ENCODE data around the gene PRRG4.
"Not testable (repeated sequence)": the region's sequence is repeated elsewhere in the genome, so short reads cannot be mapped to it uniquely, and the experiment has no call there.

Gene PRRG4

GRCh38 chr11:32817852-32818183, 11.9 kb upstream of the PRRG4 start:
- Mint-ChIP-seq H3K4me3 (no peak overlapping the region), H3K36me3 (ENCODE audit: insufficient read depth) (no peaks in the 10 kb centered on the region), H3K4me1 (peaks cover 7% of the 10 kb centered on the region), H3K27ac (ENCODE audit: low read depth) (no peak overlapping the region), H3K9me3 (no peaks in the 10 kb centered on the region), H3K27me3 (peaks cover 12% of the 10 kb centered on the region)
- DNase-seq (ENCODE audit: low spot score in 2 of 2) (no peak), ATAC-seq (replicated peaks; ENCODE audit: extremely low read depth, poor library complexity, severe bottlenecking) (no peak)

GRCh38 chr11:32819187-32819586, 10.5 kb upstream of the PRRG4 start:
- peaks cover 17% of the 10 kb centered on the region for H3K27me3 Mint-ChIP-seq
- no peak for DNase-seq (ENCODE audit: low spot score in 2 of 2)
- peaks cover 7% of the 10 kb centered on the region for H3K4me1 Mint-ChIP-seq
- no peak overlapping the region for H3K27ac Mint-ChIP-seq (ENCODE audit: low read depth)
- no peak for ATAC-seq (replicated peaks; ENCODE audit: extremely low read depth, poor library complexity, severe bottlenecking)
- no peaks in the 10 kb centered on the region for H3K36me3 Mint-ChIP-seq (ENCODE audit: insufficient read depth)
- H3K4me3 Mint-ChIP-seq: no peak overlapping the region
- no peaks in the 10 kb centered on the region for H3K9me3 Mint-ChIP-seq

- no peaks in the 10 kb centered on the region for H3K36me3 Mint-ChIP-seq (ENCODE audit: insufficient read depth)
- no peak for ATAC-seq (replicated peaks; ENCODE audit: extremely low read depth, poor library complexity, severe bottlenecking)
- peaks cover 17% of the 10 kb centered on the region for H3K27me3 Mint-ChIP-seq
- no peak overlapping the region for H3K4me3 Mint-ChIP-seq
- DNase-seq (ENCODE audit: low spot score in 2 of 2): no peak
- peaks cover 7% of the 10 kb centered on the region for H3K4me1 Mint-ChIP-seq
- H3K27ac Mint-ChIP-seq (ENCODE audit: low read depth): no peak overlapping the region
- H3K9me3 Mint-ChIP-seq: no peaks in the 10 kb centered on the region
These were observed 9.2 kb upstream of the PRRG4 start for GRCh38 chr11:32820497-32820896.

- Mint-ChIP-seq H3K9me3 (no peaks in the 10 kb centered on the region), H3K36me3 (ENCODE audit: insufficient read depth) (no peaks in the 10 kb centered on the region), H3K4me3 (no peak overlapping the region), H3K4me1 (peaks cover 7% of the 10 kb centered on the region), H3K27ac (ENCODE audit: low read depth) (no peak overlapping the region), H3K27me3 (peaks cover 17% of the 10 kb centered on the region)
- ATAC-seq (replicated peaks; ENCODE audit: extremely low read depth, poor library complexity, severe bottlenecking): no peak
- DNase-seq (ENCODE audit: low spot score in 2 of 2): no peak
These were observed 8.2 kb upstream of the PRRG4 start for GRCh38 chr11:32821517-32821916.

GRCh38 chr11:32821917-32822560, 7.7 kb upstream of the PRRG4 start:
- ATAC-seq (replicated peaks; ENCODE audit: extremely low read depth, poor library complexity, severe bottlenecking): no peak
- no peak overlapping the region for H3K4me3 Mint-ChIP-seq
- no peak overlapping the region for H3K27ac Mint-ChIP-seq (ENCODE audit: low read depth)
- no peak for DNase-seq (ENCODE audit: low spot score in 2 of 2)
- H3K9me3 Mint-ChIP-seq: no peaks in the 10 kb centered on the region
- H3K27me3 Mint-ChIP-seq: peaks cover 17% of the 10 kb centered on the region
- H3K4me1 Mint-ChIP-seq: peaks cover 7% of the 10 kb centered on the region
- no peaks in the 10 kb centered on the region for H3K36me3 Mint-ChIP-seq (ENCODE audit: insufficient read depth)

GRCh38 chr11:32823617-32824016, 6.1 kb upstream of the PRRG4 start:
- H3K4me1 Mint-ChIP-seq; H3K36me3 Mint-ChIP-seq (ENCODE audit: insufficient read depth); H3K9me3 Mint-ChIP-seq; H3K27ac Mint-ChIP-seq (ENCODE audit: low read depth); H3K4me3 Mint-ChIP-seq; ATAC-seq (replicated peaks; ENCODE audit: extremely low read depth, poor library complexity, severe bottlenecking); DNase-seq (ENCODE audit: low spot score in 2 of 2): not testable (repeated sequence)
- peaks cover 17% of the 10 kb centered on the region for H3K27me3 Mint-ChIP-seq

GRCh38 chr11:32826113-32826512, 3.6 kb upstream of the PRRG4 start:
- no peak for DNase-seq (ENCODE audit: low spot score in 2 of 2)
- no peak overlapping the region for H3K27ac Mint-ChIP-seq (ENCODE audit: low read depth)

GRCh38 chr11:32827276-32827675, 2.5 kb upstream of the PRRG4 start:
- peaks cover 36% of the 10 kb centered on the region for H3K27me3 Mint-ChIP-seq
- no peak for ATAC-seq (replicated peaks; ENCODE audit: extremely low read depth, poor library complexity, severe bottlenecking)
- peaks cover 7% of the 10 kb centered on the region for H3K4me1 Mint-ChIP-seq
- DNase-seq (ENCODE audit: low spot score in 2 of 2): no peak
- H3K36me3 Mint-ChIP-seq (ENCODE audit: insufficient read depth): no peaks in the 10 kb centered on the region
- H3K27ac Mint-ChIP-seq (ENCODE audit: low read depth): no peak overlapping the region
- H3K9me3 Mint-ChIP-seq: no peaks in the 10 kb centered on the region
- H3K4me3 Mint-ChIP-seq: no peak overlapping the region

More at GRCh38 chr11:32826113-32826512, 3.6 kb upstream of the PRRG4 start:
- Mint-ChIP-seq H3K9me3 (no peaks in the 10 kb centered on the region), H3K27me3 (peaks cover 33% of the 10 kb centered on the region), H3K36me3 (ENCODE audit: insufficient read depth) (no peaks in the 10 kb centered on the region), H3K4me3 (no peak overlapping the region), H3K4me1 (peaks cover 14% of the 10 kb centered on the region)
- ATAC-seq (replicated peaks; ENCODE audit: extremely low read depth, poor library complexity, severe bottlenecking): no peak

- Mint-ChIP-seq H3K4me1 (peaks cover 7% of the 10 kb centered on the region), H3K9me3 (no peaks in the 10 kb centered on the region), H3K27ac (ENCODE audit: low read depth) (no peak overlapping the region), H3K4me3 (peak overlapping the region; percentile 74), H3K36me3 (ENCODE audit: insufficient read depth) (no peaks in the 10 kb centered on the region), H3K27me3 (peaks cover 35% of the 10 kb centered on the region)
- ATAC-seq (replicated peaks; ENCODE audit: extremely low read depth, poor library complexity, severe bottlenecking): no peak
- no peak for DNase-seq (ENCODE audit: low spot score in 2 of 2)
These were observed 509 bp upstream of the PRRG4 start for GRCh38 chr11:32829157-32829679.

GRCh38 chr11:32830413-32830738, 649 bp downstream of the PRRG4 start:
- DNase-seq (ENCODE audit: low spot score in 2 of 2): no peak
- Mint-ChIP-seq H3K27me3 (peaks cover 35% of the 10 kb centered on the region), H3K4me3 (peak overlapping the region; percentile 74), H3K4me1 (peaks cover 7% of the 10 kb centered on the region), H3K9me3 (no peaks in the 10 kb centered on the region), H3K27ac (ENCODE audit: low read depth) (no peak overlapping the region), H3K36me3 (ENCODE audit: insufficient read depth) (no peaks in the 10 kb centered on the region)
- ATAC-seq (replicated peaks; ENCODE audit: extremely low read depth, poor library complexity, severe bottlenecking): no peak

- DNase-seq (ENCODE audit: low spot score in 2 of 2) (no peak), ATAC-seq (replicated peaks; ENCODE audit: extremely low read depth, poor library complexity, severe bottlenecking) (no peak)
- H3K9me3 Mint-ChIP-seq: no peaks in the 10 kb centered on the region
- H3K27me3 Mint-ChIP-seq: peaks cover 35% of the 10 kb centered on the region
- no peak overlapping the region for H3K27ac Mint-ChIP-seq (ENCODE audit: low read depth)
- H3K4me1 Mint-ChIP-seq: peaks cover 7% of the 10 kb centered on the region
- peak overlapping the region; percentile 74 for H3K4me3 Mint-ChIP-seq
- H3K36me3 Mint-ChIP-seq (ENCODE audit: insufficient read depth): no peaks in the 10 kb centered on the region
These were observed 1.1 kb downstream of the PRRG4 start for GRCh38 chr11:32830796-32831195.

GRCh38 chr11:32831221-32831620, 1.5 kb downstream of the PRRG4 start:
- peak overlapping the region; percentile 74 for H3K4me3 Mint-ChIP-seq

GRCh38 chr11:32833921-32834320, 4.2 kb downstream of the PRRG4 start:
- H3K36me3 Mint-ChIP-seq (ENCODE audit: insufficient read depth): no peaks in the 10 kb centered on the region
- H3K27me3 Mint-ChIP-seq: peaks cover 43% of the 10 kb centered on the region
- ATAC-seq (replicated peaks; ENCODE audit: extremely low read depth, poor library complexity, severe bottlenecking): no peak
- DNase-seq (ENCODE audit: low spot score in 2 of 2): no peak
- H3K9me3 Mint-ChIP-seq: no peaks in the 10 kb centered on the region
- no peak overlapping the region for H3K27ac Mint-ChIP-seq (ENCODE audit: low read depth)
- peaks cover 5% of the 10 kb centered on the region for H3K4me1 Mint-ChIP-seq
- no peak overlapping the region for H3K4me3 Mint-ChIP-seq

More at GRCh38 chr11:32831221-32831620, 1.5 kb downstream of the PRRG4 start:
- Mint-ChIP-seq H3K27ac (ENCODE audit: low read depth) (no peak overlapping the region), H3K36me3 (ENCODE audit: insufficient read depth) (no peaks in the 10 kb centered on the region), H3K4me1 (peaks cover 7% of the 10 kb centered on the region), H3K27me3 (peaks cover 35% of the 10 kb centered on the region), H3K9me3 (no peaks in the 10 kb centered on the region)
- DNase-seq (ENCODE audit: low spot score in 2 of 2) (no peak), ATAC-seq (replicated peaks; ENCODE audit: extremely low read depth, poor library complexity, severe bottlenecking) (no peak)
